HG03342 (cell line): ENCODE results near the gene TAF4.
"Not testable (repeated sequence)": the region's sequence is repeated elsewhere in the genome, so short reads cannot be mapped to it uniquely, and the experiment has no call there.

ENCODE experiments used
- ATAC-seq: cut with Tn5 transposase; IDR thresholded peaks from one replicate; pipeline ENCODE4 v1.9.1; 2021; ENCODE audit warnings: mild to moderate bottlenecking, moderate library complexity; ENCODE audit not compliant: unreplicated experiment

TAF4 gene, protein sequence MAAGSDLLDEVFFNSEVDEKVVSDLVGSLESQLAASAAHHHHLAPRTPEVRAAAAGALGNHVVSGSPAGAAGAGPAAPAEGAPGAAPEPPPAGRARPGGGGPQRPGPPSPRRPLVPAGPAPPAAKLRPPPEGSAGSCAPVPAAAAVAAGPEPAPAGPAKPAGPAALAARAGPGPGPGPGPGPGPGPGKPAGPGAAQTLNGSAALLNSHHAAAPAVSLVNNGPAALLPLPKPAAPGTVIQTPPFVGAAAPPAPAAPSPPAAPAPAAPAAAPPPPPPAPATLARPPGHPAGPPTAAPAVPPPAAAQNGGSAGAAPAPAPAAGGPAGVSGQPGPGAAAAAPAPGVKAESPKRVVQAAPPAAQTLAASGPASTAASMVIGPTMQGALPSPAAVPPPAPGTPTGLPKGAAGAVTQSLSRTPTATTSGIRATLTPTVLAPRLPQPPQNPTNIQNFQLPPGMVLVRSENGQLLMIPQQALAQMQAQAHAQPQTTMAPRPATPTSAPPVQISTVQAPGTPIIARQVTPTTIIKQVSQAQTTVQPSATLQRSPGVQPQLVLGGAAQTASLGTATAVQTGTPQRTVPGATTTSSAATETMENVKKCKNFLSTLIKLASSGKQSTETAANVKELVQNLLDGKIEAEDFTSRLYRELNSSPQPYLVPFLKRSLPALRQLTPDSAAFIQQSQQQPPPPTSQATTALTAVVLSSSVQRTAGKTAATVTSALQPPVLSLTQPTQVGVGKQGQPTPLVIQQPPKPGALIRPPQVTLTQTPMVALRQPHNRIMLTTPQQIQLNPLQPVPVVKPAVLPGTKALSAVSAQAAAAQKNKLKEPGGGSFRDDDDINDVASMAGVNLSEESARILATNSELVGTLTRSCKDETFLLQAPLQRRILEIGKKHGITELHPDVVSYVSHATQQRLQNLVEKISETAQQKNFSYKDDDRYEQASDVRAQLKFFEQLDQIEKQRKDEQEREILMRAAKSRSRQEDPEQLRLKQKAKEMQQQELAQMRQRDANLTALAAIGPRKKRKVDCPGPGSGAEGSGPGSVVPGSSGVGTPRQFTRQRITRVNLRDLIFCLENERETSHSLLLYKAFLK

DNA sequence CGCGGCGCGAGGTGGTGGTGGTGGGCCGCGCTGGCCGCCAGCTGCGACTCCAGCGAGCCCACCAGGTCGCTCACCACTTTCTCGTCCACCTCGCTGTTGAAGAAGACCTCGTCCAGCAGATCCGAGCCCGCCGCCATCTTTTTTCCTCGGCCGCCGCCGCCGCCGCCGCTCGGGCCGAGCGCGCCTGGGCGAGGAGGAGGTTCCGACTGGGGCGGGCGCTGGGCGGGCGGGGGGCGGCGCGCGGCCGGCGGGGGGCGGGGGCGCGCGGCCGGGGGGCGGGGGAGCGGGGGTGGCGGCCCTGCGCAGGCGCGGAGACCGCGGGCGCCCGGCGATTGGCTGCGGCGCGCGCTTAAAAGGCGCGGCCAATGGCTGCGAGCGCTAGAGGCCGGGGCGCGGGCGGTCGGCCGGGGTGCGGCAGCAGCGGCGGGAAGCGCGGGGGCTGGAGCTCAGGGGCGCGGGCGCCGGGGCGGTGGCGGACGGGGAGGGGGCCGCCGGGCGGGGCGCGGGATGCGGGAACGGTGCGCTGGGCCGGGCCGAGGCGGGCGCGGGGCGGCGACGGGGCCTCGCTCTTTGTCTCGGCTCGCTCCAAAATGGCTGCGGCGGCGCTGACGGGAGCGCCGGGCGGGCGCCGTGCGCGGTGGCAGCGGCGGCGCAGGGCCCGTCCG is at the start of gene TAF4:
TSS of gene TAF4 (minus strand) at position 208 of the 665 bp plus-strand sequence. CDS start at position 137, 71 bp downstream.
- ATAC-seq: peak; percentile 68

DNA sequence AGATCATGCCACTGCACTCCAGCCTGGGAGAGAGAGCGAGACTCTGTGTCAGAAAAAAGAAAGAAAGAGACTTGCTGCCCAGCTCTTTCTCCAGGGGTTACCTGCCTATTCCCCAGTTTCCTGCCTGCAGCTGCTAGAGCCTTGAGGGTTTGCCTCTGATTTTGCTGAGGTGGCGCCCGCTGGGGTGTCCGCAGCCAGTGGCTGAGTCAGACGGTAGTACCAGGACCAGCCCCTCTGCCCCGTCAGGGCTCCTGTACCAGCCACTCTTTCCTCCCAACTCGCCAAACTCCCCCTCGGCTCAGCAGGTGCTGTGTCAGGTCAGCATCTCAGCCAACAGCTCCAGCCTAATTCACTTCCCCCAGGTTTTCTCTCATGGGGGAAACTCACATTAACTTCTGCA is 49.2 kb upstream of the TAF4 start:
- ATAC-seq: no peak

DNA sequence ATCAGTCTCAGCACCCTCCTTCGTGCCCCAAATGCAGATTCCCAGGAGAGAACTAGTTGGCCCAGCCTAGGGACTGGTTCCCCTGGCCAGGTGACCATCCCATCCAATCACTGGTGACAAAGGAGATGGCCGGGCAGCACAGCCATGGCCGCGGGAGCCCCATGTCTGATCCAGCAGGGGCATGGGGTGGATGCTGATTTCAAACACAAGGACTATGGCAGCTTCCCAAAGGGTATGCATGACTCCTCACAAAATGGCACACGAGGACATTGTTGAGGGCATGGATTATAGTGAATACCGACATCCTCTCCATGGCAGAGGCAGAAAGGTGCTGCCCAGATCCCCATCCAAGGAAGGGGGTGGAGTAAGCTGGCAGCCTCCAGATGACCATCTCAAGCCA is 46.7 kb upstream of the TAF4 start:
- no peak for ATAC-seq

DNA sequence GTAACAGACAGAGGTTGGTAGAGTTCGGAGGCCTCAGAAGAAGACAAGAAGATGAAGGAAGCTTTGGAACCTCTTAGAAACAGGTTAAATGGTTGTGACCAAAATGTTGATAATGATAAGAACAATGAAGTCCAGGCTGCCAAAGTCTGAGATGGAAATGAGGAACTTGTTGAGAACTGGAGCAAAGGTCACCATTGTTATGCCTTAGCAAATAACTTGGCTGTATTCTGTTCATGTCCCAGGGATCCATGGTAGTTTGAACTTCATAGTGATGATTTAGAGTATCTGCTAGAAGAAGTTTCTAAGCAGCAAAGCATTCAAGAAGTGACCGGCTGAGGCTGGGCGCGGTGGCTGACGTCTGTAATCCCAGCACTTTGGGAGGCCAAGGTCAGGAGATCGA is 45.5 kb upstream of the TAF4 start:
- ATAC-seq: no peak

DNA sequence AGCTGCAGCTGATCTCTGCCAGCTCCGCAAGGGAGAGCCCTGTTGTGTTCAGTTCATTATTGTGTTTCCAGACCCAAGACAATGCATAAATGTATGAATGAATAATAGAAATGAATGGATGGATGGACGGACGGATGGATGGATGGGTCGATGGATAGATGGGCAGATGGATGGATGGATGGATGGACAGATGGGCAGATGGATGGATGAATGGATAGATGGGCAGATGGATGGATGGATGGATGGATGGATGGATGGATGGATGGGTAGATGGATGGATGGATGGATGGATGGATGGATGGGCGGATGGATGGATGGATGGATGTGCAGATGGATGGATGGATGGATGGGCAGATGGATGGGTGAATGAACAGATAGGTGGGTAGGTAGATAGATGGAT is 39.9 kb upstream of the TAF4 start:
- ATAC-seq: no peak

DNA sequence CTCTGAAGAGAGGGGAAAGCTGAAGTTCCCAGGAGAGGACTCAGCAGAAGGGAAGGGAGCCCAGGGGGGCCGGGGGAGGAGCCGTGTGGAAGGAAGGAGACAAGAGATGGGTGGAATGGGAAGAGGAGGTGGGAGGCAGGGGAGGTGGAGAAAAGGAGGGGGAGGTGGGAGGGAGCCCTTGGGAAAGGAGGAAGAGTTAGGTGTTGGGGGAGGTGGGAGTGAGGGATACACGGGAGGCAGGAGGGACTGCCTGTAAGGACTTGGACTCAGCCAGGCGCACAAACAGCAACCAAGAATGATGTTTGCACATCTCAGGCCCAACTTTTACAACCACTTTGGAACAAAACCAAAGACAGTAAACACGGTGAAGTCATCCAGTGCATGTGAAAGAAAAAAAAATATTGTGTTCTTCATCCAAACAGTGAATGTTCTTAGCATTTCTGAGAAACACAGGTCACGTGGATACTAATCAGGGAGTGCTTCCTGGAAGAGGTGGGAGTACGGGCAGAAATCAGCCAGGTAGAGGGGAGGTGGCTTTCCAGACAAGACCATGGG is 39.2 kb upstream of the TAF4 start:
- ATAC-seq: no peak

DNA sequence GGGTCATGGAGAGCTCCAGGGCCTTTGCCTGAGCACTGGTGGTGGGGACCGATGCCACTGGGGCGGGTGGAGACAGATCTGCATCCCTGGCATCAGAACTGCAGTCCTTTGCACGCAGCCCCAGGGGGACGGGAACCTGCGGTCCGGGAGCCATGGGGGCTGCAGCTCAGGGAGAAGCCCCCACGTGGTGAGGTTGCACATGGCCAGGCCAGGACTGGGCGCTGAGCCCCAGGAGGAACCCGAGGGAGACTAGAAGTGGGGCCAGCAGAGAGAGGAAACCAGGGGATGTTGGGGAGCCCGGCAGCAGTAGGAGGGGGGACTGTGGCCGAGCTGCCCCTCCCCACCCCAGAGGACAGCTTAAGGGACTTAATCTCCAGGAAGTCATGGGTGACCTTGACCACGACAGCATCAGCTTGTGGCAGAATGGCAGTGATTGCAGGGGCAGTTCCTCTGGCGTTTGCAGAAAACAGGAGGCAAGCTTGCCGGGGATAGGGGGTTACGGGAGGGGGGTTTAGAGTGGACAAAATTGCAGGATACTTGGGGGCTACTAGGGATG is 38.6 kb upstream of the TAF4 start:
- no peak for ATAC-seq

DNA sequence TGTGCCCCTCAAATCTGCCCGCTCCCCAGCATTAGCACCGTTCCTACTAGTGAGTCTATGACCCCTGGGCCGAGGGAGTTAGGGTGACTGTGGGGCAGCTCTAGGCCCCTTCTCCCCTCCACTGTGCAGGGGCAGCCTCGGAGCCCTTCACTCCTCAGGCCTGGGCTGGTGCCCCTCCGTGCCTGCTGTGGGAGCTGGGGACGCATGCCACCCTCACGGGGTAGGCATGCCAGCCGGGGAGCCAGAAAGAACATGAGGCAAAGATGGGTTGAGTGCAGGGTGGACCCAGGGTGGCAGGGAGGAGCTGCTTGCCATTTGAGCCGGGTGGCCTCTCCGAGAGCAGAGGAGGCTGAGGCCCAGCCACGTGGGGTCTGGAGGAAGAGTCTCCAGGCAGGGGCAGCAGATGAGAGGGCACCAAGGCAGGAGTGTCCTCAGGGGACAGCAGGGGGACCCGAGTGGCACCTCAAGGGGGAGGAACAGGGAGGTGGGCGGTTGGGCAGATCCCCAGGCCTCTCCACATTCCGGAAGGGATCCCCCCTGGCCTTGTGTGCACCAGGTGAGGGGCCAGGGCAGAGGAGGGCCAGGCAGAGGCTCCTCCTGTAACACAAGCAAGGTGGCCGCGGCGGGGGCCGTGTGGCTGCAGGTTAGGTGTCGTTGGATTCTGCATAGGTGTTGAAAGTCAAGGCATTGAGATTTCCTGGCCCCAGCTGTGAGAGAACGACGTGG is 38.0 kb upstream of the TAF4 start:
- ATAC-seq: no peak

DNA sequence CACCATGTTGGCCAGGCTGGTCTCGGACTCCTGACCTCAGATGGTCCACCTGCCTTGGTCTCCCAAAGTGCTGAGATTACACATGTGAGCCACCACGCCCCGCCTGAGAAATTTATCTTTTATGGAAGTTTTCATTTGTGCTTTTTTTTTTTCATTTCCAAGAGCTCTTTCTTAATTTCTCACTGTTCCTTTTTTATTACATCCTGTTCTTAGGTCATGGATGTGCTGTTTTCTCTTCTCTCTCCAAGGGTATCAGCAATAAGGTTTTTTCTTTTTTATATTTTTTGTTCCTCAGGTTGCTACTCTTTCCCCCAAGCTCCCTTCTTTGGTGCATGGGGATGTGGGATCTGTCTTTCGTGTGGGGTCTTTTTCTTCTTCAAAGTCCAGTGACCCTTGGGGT is 35.4 kb upstream of the TAF4 start:
- no peak for ATAC-seq

DNA sequence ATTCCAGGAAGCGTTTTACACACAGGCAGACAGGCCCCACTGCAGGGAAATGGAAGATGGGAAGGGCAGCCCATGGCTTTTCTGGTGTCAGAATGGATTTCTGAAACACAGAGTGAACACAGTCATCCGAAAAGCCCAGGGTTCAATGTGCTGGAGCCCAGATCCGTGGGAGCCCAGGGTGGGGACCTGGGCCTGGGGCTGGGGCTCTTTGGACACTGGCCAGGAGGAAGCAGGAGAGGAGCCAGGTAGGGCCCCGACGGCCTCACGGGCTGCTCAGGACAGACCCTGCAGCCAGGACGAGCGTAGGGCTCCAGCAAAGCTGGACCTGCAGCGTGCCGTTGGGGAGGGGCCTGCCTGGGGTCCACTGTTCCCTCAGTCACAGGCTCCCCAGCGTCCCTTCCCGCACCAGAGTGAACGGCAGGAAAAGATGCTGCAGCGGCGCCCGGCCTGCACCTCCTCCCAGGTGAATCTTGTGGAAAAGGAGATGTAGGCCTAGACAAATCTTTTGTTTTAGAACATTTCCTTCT is 32.3 kb upstream of the TAF4 start:
- no peak for ATAC-seq

DNA sequence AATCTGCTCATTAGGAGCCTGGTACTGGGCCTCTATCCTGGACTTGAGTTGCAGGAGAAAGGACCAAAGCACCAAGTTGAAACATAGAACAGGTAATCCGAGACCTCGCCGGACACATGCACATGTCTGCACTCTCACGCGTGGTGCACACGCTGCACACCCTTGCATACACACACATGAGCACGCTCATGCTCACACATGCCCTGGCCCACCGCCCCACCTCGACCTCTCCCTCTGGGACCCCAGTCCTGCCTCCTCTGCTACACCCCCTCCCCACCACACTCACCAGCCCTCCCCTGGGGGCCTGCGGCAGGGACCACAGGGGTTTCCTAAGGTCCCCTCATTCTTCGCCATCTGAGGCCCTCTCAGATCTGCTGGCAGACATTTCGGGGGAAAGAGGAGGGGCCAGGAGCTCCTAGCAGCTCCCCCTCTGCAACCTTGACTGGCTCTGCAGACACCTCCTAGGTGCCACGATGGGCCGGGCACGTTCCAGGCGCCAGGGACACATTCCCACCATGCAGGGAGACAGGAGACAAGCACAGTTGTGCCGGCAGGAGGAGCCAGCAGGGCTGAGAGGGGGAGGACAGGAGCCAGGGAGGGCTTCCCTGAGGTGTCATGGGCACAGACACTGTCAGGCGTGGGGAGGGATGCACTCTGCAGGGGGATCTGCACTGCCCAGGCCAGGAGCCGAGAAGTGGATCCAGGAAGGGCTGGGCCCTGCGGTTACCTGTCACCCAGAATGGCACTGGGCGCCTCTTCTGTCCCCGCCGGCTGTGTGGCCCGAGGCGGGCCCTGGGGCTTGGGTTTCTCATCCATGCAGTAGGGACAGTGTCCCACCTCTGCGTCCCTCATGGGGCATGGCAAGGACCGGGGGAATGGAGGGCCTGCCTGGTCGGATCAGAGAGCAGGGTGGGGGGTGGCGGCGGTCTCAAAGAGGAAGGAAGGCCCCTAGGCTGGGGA is 31.0 kb upstream of the TAF4 start:
- no peak for ATAC-seq

DNA sequence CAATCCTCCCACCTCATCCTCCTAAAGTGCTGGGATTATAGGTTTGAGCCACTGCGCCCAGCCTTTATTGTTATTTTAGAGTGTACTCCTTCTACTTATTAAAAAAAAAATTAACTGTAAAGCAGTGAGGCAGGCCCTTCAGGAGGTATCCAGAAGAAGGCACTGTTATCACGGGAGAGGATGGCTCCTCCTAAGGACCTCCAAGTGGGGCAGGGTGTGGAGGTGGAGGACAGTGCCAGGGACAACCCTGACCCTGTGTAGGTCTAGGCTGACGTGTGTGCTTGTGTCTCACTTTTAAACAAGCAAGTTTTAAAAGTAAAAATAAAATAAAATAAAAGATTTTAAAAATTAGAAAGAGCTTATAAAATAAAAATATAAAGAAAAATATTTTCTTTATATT is 23.7 kb upstream of the TAF4 start:
- ATAC-seq: no peak

DNA sequence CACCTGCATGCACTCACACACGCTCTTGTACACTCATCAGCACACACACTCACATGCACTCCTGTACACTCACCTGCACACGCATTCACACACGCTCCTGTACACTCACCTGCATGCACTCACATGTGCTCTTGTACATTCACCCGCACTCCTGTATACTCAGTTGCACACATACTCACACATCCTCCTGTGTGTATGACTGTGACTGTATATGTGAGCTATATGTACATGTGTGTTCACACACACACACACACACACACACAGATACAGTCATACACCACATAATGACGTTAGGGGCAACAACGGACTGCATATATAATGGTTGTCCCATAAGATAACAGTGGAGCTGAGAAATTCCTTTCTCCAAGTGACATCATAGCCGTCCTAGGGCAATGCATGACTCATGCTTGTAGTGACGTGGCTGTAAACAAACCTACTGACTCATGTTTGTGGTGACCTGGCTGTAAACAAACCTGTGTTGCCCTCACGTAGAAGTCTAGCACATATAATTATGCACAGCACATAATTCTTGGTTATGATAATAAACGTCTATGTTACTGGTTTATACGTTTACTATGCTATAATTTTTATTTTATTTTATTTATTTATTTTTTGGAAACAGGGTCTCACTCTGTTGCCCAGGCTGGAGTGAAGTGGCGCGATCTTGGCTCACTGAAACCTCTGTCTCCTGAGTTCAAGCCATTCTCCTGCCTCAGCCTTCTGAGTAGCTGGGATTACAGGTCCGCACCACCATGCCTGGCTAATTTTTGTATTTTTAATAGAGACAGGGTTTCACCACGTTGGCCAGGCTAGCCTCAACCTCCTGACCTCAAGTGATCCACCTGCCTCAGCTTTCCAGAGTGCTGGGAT is 22.8 kb upstream of the TAF4 start:
- no peak for ATAC-seq

DNA sequence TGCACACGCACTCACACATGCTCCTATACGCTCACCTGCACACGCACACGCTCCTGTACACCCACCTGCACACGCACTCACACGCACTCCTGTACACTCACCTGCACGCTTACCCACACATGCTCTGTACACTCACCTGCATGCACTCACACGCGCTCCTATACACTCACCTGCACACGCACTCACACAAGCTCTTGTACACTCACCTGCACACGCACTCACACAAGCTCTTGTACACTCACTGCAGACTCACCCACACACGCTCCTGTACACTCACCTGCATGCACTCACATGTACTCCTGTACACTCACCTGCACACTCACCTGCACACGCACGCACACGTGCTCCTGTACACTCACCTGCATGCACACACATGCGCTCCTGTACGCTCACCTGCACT is 22.0 kb upstream of the TAF4 start:
- no peak for ATAC-seq

DNA sequence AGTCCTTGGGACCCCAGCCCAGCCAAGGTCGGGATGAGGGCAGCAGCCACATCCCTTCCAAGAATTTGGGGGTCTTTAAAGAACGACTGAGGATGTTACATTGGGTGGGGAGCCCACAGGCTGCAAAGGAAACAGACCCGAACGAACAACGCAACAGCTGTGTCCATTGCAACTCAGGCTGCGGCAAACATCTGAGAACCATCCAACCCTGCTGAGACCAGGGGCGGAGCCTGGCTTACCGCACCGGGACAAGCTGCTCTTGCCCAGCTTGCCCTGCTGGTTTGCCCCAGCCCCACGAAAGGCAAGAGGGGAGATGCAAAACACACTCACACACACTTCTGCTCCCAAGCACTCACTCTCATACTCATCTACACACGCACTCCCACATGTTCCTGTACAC is 21.5 kb upstream of the TAF4 start:
- no peak for ATAC-seq

DNA sequence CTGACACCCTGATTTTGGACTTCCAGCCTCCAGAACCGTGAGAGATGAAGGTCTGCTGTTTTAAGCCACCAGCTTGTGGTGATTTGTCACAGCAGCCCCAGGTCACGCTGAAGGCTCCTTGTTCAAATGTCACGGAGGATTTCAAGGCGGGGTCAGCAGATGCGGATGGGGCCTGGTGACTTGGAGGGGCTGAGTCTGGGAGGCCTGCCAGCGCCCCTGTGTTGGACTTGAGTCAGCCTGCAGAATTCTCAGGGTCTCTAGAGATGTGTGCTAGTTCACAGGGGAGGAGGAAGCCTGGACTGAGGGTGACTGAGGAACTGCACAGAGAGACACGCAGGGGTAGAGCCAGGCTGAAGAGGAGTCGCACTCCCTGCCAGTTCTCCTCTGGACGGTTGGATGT is 19.5 kb upstream of the TAF4 start:
- no peak for ATAC-seq

DNA sequence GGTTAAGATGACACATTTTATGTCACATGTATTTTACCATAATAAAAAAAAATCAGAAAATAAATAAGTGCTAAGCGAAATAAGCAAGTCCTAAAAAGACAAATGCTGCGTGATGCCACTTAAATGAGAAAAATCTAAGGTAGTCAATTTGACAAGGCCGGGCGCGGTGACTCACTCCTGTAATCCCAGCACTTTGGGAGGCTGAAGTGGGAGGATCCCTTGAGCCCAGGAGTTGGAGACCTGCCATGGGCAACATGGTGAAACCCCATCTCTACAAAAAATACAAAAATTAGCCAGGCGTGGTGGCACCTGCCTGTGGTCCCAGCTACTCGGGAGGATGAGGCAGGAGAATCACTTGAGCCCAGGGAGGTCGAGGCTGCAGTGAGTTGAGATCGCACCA is 18.5 kb upstream of the TAF4 start:
- ATAC-seq: not testable (repeated sequence)

DNA sequence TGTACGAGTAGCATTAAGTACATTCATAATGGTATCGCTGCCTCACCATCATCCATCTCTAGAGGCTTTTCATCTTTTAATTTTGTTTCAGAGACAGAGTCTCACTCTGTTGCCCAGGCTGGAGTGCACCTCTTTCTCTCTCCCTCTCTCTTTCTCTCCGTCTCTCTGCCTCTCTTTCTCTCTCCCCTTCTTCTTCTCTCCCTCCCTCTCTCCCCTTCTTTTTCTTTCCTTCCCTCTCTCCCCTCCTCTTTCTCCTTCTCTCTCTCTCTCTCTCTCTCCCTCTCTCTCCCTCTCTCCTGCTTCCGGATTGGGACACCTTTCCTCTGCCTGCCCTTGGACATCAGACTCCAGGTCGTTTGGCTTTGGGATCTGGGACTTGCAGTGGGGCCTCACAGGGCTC is 17.6 kb upstream of the TAF4 start:
- no peak for ATAC-seq
